HUDEP-2 (cell line): ENCODE measurements around the gene TCFL5.

ENCODE experiments used
- DNase-seq, 76 experiments: peaks; one replicate each; lab custom pipeline; 2025; ENCODE audit not compliant: unreplicated experiment in 76 of 76; lab: John Stamatoyannopoulos, UW

TCFL5 gene

GRCh38 chr20:62896526-62896925 lies 34.9 kb upstream of the TCFL5 start:
- no peak for DNase-seq

- no peak for DNase-seq
Observed at GRCh38 chr20:62895539-62895938, 33.9 kb upstream of the TCFL5 start.

- DNase-seq: no peak
Observed at GRCh38 chr20:62894261-62894660, 32.6 kb upstream of the TCFL5 start.

GRCh38 chr20:62893700-62894099 lies 32.1 kb upstream of the TCFL5 start:
- no peak for DNase-seq

- DNase-seq: no peak
Observed at GRCh38 chr20:62892348-62893304, 31.0 kb upstream of the TCFL5 start.

GRCh38 chr20:62891111-62891510 lies 29.5 kb upstream of the TCFL5 start:
- DNase-seq: no peak

- DNase-seq: no peak
Observed at GRCh38 chr20:62890444-62890843, 28.8 kb upstream of the TCFL5 start.

- DNase-seq: no peak
Observed at GRCh38 chr20:62889871-62890270, 28.2 kb upstream of the TCFL5 start.

GRCh38 chr20:62889411-62889810 lies 27.8 kb upstream of the TCFL5 start:
- DNase-seq: no peak

GRCh38 chr20:62888910-62889309 lies 27.3 kb upstream of the TCFL5 start:
- no peak for DNase-seq

GRCh38 chr20:62888406-62888805 lies 26.8 kb upstream of the TCFL5 start:
- DNase-seq: no peak

- no peak for DNase-seq
Observed at GRCh38 chr20:62887860-62888239, 26.2 kb upstream of the TCFL5 start.

GRCh38 chr20:62887152-62887859 lies 25.7 kb upstream of the TCFL5 start:
- no peak for DNase-seq

- DNase-seq: no peak
Observed at GRCh38 chr20:62886709-62887058, 25.1 kb upstream of the TCFL5 start.

GRCh38 chr20:62885896-62886708 lies 24.5 kb upstream of the TCFL5 start:
- no peak for DNase-seq

- DNase-seq: no peak
Observed at GRCh38 chr20:62885046-62885895, 23.6 kb upstream of the TCFL5 start.

- no peak for DNase-seq
Observed at GRCh38 chr20:62884556-62884955, 22.9 kb upstream of the TCFL5 start.

GRCh38 chr20:62882426-62882825 lies 20.8 kb upstream of the TCFL5 start:
- no peak for DNase-seq

GRCh38 chr20:62881662-62882395 lies 20.2 kb upstream of the TCFL5 start:
- DNase-seq: no peak
